Neutrophil (primary cell): Measurements from ENCODE around the gene RNF43.

Source experiments
- H3K27ac ChIP-seq: fragments of 200-600 bp; sonication (generic); 2 replicates; pipeline ENCODE4 v1.5.1; 2016; ENCODE audit warnings: mild to moderate bottlenecking, moderate library complexity
- H3K27me3 ChIP-seq: fragments of 200-600 bp; sonication (generic); 2 replicates; pipeline ENCODE4 v1.6.0; 2016; ENCODE audit warnings: mild to moderate bottlenecking
- H3K36me3 ChIP-seq: fragments of 200-600 bp; sonication (generic); 2 replicates; pipeline ENCODE4 v1.5.1; 2017
- H3K4me1 ChIP-seq, 2 experiments: fragments of 200-600 bp in 1 of 2; sonication (generic) in 1 of 2; 1 replicate in 1 of 2; 2 replicates in 1 of 2; pipeline versions ENCODE4 v1.5.1 to v1.6.1; 2013 to 2016; ENCODE audit warnings: low read depth in 1 of 2, low read length in 1 of 2, mild to moderate bottlenecking in 1 of 2, moderate library complexity in 1 of 2; ENCODE audit not compliant: control insufficient read depth in 1 of 2, insufficient read depth in 1 of 2
- H3K4me3 ChIP-seq, 2 experiments: fragments of 200-600 bp in 1 of 2; sonication (generic) in 1 of 2; 1 replicate in 1 of 2; 2 replicates in 1 of 2; pipeline ENCODE4 v1.5.1; 2013 to 2016; ENCODE audit warnings: low read depth in 1 of 2, low read length in 1 of 2, mild to moderate bottlenecking in 1 of 2, moderate library complexity in 1 of 2
- H3K9me3 ChIP-seq: fragments of 200-600 bp; sonication (generic); 2 replicates; pipeline ENCODE4 v1.5.1; 2016
- TF ChIP-seq, protein P1 (sequence below): fragments of 200-600 bp; sonication (generic); IDR thresholded peaks from 2 replicates; pipeline ENCODE4 v1.5.1; 2016; ENCODE audit warnings: antibody characterized with exemption

The RNF43 gene

GRCh38 chr17:58380207-58381123 is 36.9 kb downstream of the RNF43 start:
- no peak overlapping the region for H3K27ac ChIP-seq
- no peak overlapping the region for H3K4me3 ChIP-seq
- H3K4me1 ChIP-seq = peaks cover 0 to under 1% of the 10 kb centered on the region in 2 experiments
- H3K36me3 ChIP-seq = no peaks in the 10 kb centered on the region
- TF ChIP-seq, protein P1, sequence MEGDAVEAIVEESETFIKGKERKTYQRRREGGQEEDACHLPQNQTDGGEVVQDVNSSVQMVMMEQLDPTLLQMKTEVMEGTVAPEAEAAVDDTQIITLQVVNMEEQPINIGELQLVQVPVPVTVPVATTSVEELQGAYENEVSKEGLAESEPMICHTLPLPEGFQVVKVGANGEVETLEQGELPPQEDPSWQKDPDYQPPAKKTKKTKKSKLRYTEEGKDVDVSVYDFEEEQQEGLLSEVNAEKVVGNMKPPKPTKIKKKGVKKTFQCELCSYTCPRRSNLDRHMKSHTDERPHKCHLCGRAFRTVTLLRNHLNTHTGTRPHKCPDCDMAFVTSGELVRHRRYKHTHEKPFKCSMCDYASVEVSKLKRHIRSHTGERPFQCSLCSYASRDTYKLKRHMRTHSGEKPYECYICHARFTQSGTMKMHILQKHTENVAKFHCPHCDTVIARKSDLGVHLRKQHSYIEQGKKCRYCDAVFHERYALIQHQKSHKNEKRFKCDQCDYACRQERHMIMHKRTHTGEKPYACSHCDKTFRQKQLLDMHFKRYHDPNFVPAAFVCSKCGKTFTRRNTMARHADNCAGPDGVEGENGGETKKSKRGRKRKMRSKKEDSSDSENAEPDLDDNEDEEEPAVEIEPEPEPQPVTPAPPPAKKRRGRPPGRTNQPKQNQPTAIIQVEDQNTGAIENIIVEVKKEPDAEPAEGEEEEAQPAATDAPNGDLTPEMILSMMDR = no peak
- H3K27me3 ChIP-seq = no peaks in the 10 kb centered on the region
- no peaks in the 10 kb centered on the region for H3K9me3 ChIP-seq

GRCh38 chr17:58379511-58379824 is 37.9 kb downstream of the RNF43 start:
- Histone ChIP-seq H3K4me3 (no peak overlapping the region), H3K27me3 (no peaks in the 10 kb centered on the region), H3K36me3 (no peaks in the 10 kb centered on the region), H3K27ac (no peak overlapping the region), H3K9me3 (no peaks in the 10 kb centered on the region), H3K4me1 (peaks cover 5 to 7% of the 10 kb centered on the region in 2 experiments)
- TF ChIP-seq, protein P1 = no peak

DNA sequence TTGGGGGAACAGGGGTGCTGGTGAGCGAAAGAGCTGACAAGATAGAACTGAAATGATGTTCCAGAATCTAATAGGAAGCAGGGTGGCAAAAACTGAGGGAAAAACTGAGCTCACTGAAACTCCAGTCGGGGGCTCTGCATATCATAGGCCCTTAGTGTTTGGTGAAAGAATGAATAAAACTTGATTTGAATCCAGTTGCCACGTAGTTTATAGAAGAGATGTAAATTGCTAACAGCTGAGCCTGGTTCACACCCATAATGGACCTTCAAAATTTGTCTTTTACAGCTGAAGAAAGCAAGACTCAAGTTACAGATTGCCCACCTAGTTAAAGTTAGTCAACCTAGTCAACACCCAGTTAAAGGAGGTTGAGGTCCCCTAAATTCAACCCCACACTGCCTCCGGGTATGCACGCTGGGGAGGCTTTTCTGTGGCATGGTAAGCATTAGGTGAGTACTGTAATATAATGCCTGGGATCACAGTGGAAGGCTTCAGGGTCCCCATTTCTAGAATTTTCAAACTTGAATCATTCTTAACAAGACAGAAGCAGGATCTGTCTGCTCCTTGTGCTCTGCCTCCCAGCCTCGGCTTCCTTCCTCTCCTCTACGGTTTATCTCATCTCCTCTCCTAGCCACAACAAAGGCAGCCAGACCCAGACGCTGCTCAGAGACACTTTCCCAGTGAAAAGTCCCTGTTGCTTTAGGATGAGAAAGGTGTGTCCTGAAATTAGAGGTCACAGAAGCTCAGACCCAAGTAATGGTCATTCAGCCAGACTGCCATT is 38.4 kb downstream of the RNF43 start:
- Histone ChIP-seq H3K27me3 (no peaks in the 10 kb centered on the region), H3K4me3 (no peak overlapping the region), H3K4me1 (peaks cover 5 to 7% of the 10 kb centered on the region in 2 experiments), H3K36me3 (no peaks in the 10 kb centered on the region), H3K9me3 (no peaks in the 10 kb centered on the region), H3K27ac (no peak overlapping the region)
- TF ChIP-seq, protein P1 = no peak

GRCh38 chr17:58377661-58378060 is 39.7 kb downstream of the RNF43 start:
- Histone ChIP-seq H3K4me3 (no peak overlapping the region), H3K4me1 (peaks cover 5 to 7% of the 10 kb centered on the region in 2 experiments), H3K27ac (no peak overlapping the region), H3K9me3 (no peaks in the 10 kb centered on the region), H3K27me3 (no peaks in the 10 kb centered on the region), H3K36me3 (no peaks in the 10 kb centered on the region)
- TF ChIP-seq, protein P1 = no peak

- Histone ChIP-seq H3K27ac (no peak overlapping the region), H3K9me3 (no peaks in the 10 kb centered on the region), H3K27me3 (no peaks in the 10 kb centered on the region), H3K36me3 (no peaks in the 10 kb centered on the region), H3K4me1 (peaks cover 5 to 7% of the 10 kb centered on the region in 2 experiments), H3K4me3 (no peak overlapping the region)
- TF ChIP-seq, protein P1 = no peak
These were observed 40.2 kb downstream of the RNF43 start for GRCh38 chr17:58377093-58377601.
